GM13977 (cell line): ENCODE results near the gene ZBTB21.

Source experiments
- DNase-seq: peaks from one replicate; pipeline ENCODE4 v3.0.0; 2012; ENCODE audit warnings: low spot score
- in situ Hi-C: fragments of 300-500 bp; cut with MboI; formaldehyde crosslinking; loops from one replicate; pipeline ENCODE4 v1.12.0; 2022; ENCODE audit warnings: low sequenced_read_pairs, low pct_unique_long_range_greater_than_20kb, mixed read lengths, inconsistent platforms; ENCODE audit not compliant: unreplicated experiment
- TF ChIP-seq, protein P1 (sequence below): IDR thresholded peaks from 2 replicates; pipeline ENCODE4 v1.5.1; 2012; ENCODE audit warnings: mild to moderate bottlenecking, control low read depth; ENCODE audit not compliant: insufficient read depth; ENCODE audit errors: extremely low read depth, missing control alignments

The ZBTB21 gene

GRCh38 chr21:42028766-42029425 is 18.7 kb upstream of the ZBTB21 start:
- TF ChIP-seq, protein P1, sequence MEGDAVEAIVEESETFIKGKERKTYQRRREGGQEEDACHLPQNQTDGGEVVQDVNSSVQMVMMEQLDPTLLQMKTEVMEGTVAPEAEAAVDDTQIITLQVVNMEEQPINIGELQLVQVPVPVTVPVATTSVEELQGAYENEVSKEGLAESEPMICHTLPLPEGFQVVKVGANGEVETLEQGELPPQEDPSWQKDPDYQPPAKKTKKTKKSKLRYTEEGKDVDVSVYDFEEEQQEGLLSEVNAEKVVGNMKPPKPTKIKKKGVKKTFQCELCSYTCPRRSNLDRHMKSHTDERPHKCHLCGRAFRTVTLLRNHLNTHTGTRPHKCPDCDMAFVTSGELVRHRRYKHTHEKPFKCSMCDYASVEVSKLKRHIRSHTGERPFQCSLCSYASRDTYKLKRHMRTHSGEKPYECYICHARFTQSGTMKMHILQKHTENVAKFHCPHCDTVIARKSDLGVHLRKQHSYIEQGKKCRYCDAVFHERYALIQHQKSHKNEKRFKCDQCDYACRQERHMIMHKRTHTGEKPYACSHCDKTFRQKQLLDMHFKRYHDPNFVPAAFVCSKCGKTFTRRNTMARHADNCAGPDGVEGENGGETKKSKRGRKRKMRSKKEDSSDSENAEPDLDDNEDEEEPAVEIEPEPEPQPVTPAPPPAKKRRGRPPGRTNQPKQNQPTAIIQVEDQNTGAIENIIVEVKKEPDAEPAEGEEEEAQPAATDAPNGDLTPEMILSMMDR = no peak
- in situ Hi-C loops = no loop called here
- no peak for DNase-seq

DNA sequence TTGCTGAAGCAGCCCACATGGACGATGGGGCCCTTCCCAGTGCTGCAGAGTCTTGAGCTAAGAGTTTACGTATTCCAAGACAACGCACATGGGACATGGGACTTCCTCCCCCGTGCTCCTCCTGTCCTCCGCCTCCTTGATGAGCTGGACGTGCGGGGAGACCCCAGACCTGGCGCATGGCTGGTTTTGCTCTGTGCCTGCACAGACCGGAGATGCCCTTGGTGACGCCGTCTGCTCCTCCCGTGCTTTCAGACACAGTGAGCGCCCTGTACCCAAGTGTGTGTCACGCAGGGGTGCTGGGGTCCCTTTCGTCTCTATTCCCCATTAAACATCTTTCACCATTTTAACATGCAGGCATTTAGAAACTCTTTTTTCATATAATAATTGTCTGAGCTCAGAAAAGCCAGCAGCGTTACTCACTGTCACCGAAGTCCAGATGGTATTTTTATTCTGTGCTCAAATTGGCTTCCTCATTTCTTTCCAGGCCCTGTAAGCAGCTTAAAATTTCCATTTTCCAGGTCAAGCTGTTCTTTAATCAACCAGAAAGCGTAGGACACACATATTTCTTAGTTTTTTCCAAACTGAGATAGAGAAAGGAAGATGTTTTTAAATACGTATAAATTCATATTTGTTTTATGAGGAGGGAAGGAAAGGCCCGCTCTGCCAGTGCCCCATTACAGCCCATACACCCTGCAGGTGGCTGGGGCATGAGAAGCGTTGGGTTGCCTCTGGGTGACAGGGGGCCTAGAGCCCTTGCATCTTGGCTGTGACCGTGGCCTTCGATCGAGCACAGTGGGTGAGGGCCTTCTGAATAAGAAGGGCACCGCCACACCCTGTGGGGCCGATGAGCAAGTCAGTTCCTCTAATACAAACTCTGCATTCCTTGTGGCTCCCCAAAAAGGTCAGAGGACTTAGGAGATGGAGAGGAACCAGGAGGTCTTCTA is 17.9 kb upstream of the ZBTB21 start:
- no peak for DNase-seq
- TF ChIP-seq, protein P1 = no peak
- in situ Hi-C loops = no loop called here

DNA sequence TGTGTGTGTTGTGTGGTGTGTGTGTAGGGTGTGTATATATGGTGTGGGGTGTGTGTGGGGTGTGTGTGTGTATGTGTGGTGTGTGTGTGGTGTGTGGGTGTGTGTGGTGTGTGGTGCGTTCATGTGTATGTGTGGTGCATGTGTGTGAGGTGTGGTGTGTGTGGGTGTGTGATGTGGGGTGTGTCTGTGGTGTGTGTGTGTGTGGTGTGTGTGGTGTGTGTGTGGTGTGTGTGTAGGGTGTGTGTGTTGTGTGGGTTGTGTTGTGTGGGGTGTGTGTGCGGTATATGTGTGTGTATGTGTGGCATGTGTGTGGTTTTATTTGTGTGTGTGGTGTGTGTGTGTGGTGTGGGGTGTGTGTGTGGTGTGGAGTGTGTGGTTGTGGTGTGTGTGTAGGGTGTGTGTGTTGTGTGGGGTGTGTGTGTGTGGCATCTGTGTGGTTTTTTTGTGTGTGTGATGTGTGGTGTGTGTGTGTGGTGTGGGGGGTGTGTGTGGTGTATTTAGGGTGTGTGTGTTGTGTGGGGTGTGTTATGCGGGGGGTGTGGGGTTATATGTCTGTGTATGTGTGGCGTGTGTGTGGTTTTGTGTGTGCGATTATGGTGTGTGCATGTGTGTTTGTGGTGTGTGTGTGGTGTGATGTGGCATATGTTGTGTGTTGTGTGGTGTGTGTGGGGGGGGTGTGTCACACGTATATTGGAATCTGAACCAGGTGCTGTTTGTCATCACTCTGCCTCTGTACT is 17.1 kb upstream of the ZBTB21 start:
- in situ Hi-C loops = no loop called here
- TF ChIP-seq, protein P1 = no peak
- DNase-seq = no peak

DNA sequence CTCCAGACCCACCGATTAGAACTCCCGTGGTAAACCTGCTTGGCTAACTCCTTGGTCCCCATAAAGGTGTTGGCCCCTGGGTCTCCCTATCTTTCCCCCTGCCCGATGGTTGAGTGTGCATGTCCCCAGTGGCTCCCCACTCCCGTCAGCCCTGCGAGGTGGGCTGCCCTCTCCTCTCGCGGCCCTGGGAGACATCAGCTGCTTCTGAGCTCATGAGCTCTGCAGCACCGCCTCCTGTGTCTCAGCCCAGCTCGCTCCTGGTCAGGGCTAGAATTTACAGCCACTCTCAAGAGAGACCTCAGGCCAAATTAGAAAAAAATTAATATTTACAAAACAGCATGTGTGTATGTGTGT is 15.9 kb upstream of the ZBTB21 start:
- TF ChIP-seq, protein P1 = no peak
- no peak for DNase-seq
- in situ Hi-C loops = no loop called here

- no peak for DNase-seq
- TF ChIP-seq, protein P1 = no peak
- in situ Hi-C loops = no loop called here
Observed at GRCh38 chr21:42025376-42026081, 15.4 kb upstream of the ZBTB21 start.

DNA sequence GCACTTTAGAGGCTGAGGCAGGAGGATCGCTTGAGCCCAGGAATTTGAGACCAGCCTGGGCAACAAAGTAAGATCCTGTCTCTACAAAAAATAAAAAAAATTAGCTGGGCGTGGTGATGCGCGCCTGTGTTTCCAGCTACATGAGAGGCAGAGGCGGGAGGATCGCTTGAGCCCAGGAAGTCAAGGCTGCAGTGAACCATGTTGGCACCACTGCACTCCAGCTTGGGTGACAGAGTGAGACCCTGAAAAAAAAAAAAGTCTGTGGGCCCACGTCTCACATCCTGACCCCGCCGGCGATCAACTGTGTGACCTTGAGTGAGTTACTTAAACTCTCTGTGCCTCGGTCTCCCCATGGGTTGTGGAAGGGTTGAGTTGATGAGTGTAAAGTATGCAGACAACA is 12.7 kb upstream of the ZBTB21 start:
- TF ChIP-seq, protein P1 = no peak
- DNase-seq = no peak
- in situ Hi-C loops = no loop called here
